GM21717 (cell line): ENCODE data around the gene SLC23A1.
"Not testable (repeated sequence)": the region's sequence is repeated elsewhere in the genome, so short reads cannot be mapped to it uniquely, and the experiment has no call there.

Source experiments
- ATAC-seq: cut with Tn5 transposase; IDR thresholded peaks from one replicate; pipeline ENCODE4 v1.9.1; 2021; ENCODE audit warnings: mild to moderate bottlenecking, moderate library complexity; ENCODE audit not compliant: unreplicated experiment

SLC23A1 gene

DNA sequence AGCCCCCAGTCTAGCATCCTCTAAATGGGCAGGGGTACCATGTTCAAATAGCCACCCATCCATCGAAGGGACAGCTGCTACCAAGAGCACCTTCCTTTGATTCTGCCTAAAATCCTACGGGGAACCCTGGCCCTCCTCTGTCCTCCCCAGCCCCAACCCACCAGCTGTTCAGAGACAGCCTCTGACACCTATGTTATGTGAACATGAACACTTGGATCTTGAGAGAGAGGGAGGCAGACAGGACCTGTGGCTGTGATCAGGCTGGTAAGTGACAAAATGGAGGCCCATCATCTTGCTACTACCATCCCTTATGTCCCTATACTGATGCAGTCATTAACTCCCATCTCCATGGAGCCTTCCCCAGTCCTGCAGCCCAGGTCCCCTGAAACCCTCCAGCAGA, 8.2 kb downstream of the SLC23A1 start:
- no peak for ATAC-seq

- ATAC-seq, result no peak
Measured at GRCh38 chr5:139371482-139372435, 11.3 kb downstream of the SLC23A1 start.

- ATAC-seq, result no peak
Measured at GRCh38 chr5:139369181-139369580, 13.9 kb downstream of the SLC23A1 start.

DNA sequence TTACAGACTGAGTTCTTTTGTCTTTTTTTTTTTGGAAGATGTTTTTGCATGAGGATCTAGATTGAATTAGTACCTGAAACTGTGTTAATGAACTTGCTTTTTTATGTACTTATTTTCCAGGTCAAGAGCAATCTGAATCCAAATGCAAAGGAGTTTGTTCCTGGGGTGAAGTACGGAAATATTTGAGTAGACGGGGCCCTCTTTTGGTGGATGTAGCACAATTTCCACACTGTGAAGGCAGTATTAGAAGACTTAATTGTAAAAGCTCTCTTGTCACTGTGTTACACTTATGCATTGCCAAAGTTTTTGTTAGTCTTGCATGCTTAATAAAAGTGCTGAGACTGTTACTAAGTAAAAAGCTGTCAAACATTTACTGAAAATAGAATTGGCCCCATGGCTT, 14.5 kb downstream of the SLC23A1 start:
- ATAC-seq, result no peak

DNA sequence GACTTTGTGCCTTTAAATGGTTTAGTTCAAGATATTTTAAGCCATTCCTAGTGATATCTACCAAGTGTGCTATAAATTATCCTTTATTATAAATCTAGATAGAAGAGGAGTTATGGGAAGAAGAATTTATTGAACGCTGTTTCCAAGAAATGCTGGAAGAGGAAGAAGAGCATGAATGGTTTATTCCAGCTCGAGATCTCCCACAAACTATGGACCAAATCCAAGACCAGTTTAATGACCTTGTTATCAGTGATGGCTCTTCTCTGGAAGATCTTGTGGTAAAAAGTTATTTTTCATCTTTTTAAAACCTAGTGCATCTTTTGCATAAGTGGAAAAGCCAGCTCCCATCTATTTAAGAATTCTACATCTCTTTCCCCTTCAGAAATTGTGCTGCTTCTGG, 18.6 kb downstream of the SLC23A1 start:
- no peak for ATAC-seq

DNA sequence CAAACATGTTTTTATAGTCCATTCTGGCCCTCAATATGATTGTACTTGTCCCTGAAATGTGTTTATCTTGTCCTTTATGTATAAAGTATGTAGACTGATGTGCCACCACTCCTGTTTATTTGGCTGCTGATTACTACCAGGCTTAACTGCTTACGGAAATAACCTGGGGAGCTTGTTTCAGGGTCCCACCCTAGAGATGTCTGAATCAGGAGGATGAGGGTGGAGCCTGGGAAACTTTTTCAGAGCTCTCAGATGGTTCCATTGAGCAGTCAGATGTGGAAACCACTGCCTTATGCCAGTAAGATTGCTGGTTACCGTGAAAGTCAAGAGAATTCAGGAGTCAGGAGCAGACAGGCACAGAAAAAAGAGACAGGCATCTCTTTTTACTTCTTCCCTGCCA, 19.2 kb downstream of the SLC23A1 start:
- no peak for ATAC-seq

DNA sequence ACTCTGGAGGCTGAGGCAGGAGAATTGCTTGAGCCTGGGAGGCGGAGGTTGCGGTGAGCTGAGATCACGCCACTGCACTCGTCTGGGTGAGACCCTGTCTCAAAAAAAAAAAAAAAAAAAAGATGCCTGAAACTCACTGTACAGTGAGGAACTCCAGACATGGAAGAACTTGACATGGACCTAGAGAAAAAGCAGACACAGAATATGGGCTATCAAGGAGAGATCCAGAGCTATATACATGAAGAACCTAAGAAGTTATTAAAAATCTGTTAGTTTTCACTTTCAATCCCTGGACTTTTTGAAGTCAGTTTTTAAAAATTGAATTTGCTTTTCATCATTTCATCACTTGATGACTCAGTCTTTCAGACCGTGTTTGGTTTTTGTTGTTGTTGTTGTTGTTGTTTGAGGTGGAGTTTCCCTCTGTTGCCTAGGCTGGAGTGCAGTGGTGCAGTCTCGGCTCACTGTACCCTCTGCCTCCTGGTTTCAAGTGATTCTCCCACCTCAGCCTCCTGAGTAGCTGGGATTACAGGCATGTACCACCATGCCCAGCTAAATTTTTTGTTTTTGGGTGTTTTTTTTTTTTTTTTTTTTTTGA, 21.2 kb downstream of the SLC23A1 start:
- no peak for ATAC-seq

DNA sequence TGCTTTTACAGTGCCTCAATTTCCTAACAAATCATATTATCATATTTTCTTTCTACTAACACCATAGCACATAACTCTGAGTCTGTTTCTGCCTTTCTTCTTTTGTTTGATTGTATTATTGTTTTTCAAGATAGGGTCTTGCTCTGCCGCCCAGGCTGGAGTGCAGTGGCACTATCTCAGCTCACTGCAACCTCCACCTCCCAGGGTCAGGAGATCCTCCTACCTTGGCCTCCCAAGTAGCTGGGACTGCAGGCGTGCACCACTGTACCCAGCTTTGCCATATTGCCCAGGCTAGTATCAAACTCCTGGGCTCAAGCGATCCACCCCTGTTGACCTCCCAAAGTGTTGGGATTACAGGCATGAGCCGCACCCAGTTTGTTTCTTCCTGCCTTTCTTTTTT, 22.7 kb downstream of the SLC23A1 start:
- no peak for ATAC-seq

DNA sequence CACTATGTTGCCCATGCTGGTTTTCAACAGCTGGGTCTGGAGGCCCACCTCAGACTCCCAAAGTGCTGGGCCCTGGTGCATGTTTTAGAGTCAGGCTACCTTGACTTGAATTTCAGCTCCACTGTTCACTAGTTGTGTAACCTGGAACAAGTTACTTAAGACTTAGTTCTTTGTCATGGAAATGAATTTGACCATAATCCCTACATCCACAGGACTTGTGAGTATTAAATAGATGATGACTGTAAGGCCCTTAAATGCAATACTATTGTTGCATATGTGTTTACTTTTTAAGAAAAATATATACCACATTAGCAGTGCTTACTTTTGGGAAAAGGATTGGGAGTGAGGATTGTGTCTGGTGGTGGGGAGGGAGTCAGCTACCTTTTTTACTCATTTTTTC, 25.0 kb downstream of the SLC23A1 start:
- no peak for ATAC-seq

DNA sequence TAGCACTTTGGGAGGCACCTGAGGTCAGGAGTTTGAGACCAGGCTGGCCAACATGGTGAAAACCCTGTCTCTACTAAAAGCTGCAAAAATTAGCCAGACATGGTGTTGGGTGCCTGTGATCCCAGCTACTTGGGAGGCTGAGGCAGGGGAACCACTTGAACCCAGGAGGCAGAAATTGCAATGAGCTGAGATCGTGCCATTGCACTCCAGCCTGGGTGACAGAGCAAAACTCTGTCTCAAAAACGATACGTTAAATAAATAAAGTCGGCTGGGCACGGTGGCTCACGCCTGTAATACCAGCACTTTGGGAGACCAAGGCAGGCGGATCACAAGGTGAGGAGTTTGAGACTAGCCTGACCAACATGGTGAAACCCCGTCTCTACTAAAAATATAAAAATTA, 27.2 kb downstream of the SLC23A1 start:
- ATAC-seq, result not testable (repeated sequence)

DNA sequence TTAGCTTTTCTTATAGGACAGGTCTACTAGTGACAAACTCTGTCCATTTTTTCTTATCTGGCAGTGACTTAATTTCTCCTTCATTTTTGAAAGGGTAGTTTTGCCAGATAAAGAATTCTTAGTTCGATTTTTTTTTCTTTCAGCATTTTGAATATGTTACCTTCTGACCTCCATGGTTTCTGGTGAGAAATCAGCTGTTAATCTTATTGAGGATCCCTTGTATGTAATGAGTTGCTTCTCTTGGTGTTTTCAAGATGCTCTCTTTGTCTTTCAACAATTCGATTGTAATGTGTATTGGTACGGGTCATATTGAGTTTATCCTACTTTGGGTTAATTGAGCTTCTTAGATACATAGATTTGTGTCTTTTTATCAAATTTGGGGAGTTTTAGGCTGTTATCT, 28.9 kb downstream of the SLC23A1 start:
- ATAC-seq, result no peak

DNA sequence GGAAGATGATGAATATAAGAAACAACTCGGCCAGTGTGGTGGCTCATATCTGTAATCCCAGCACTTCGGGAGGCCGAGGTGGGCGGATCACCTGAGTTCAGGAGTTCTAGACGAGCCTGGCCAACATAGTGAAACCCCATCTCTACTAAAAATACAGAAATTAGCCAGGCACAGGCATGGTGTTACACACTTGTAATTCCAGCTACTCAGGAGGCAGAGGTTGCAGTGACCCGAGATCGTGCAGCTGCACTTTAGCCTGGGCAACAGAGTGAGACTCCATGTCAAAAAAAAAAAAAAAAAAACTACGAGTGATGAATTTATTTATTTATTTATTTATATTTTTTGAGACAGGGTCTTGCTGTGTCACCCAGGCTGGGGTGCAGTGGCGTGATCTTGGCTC, 35.2 kb downstream of the SLC23A1 start:
- ATAC-seq, result not testable (repeated sequence)

DNA sequence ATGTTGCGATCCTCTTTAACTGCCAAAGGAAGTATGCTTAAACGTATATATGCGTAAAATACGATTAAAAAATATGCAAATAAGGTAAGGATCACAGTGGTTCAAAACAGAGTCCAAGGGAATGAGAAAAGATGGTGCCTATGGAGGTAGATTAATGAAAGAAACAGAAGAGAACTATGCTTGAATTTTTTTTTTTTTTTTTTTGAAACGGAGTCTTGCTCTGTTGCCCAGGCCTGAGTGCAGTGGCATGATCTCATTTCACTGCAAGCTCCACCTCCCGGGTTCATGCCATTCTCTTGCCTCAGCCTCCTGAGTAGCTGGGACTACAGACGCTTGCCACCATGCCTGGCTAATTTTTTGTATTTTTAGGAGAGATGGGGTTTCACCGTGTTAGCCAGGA, 37.7 kb downstream of the SLC23A1 start:
- not testable (repeated sequence) for ATAC-seq

DNA sequence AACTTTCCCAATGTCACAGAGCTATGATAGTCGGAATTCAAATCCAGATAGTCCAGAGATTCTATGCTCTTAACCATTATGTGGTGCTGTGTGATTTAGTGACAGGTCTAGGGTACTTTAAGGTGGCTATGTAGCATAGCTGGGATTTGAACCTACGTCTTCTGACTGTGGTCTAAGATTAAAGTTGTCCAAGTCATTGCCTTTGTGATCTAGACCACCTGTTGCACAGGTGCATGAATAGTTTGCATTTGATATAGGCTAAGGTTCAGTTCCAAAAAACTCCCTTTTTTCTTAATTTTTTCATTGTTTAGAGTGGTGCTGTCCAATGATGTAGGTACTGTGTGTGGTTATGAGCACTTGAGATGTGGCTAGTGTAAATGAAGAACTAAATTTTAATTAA, 38.9 kb downstream of the SLC23A1 start:
- ATAC-seq, result no peak

- ATAC-seq, result no peak
Measured at GRCh38 chr5:139343476-139343875, 39.6 kb downstream of the SLC23A1 start.

DNA sequence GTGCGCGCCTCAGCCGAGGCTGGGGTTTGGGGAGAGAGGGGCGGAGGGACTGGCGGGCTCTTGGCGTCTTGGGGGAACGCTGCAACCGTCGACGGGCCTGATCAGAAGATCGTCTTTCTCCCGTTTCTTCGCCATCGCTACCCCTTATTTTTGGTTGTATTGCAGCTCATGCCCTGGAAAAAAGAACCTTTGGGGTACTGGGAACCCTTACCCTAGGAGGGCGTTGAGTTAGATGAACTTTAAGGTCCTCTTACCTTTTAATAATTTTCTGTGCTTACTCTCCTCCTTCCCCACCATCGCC, 40.7 kb downstream of the SLC23A1 start:
- no peak for ATAC-seq

- peak; percentile 90 for ATAC-seq
Measured at GRCh38 chr5:139341689-139342422, 41.2 kb downstream of the SLC23A1 start, which contains the start of gene PAIP2. PAIP2 (plus strand) TSS chr5:139341854; CDS start chr5:139363785, 21,931 bp downstream.

GRCh38 chr5:139341187-139341688, 41.9 kb downstream of the SLC23A1 start:
- peak; percentile 21 for ATAC-seq

GRCh38 chr5:139340051-139340450, 43.0 kb downstream of the SLC23A1 start:
- ATAC-seq, result no peak

DNA sequence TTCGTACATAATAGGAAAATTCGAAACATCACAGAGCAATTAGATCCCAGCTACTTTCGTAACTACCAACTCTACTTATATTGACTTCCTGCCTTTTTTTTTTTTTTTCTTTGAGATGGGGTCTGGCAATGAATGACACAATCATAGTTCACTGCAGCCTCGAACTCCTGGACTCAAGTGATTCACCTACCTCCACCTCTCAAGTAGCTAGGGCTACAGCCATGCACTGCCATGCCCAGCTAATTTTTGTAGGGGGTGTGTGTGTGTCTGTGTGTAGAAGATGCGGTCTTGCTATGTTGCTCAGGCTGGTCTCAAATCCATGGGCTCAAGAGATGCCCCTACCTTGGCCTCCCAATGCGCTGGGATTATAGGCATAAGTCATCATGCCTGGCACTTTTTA, 47.3 kb downstream of the SLC23A1 start:
- no peak for ATAC-seq
